Heart right ventricle (tissue), 16 donors: ENCODE data around the gene NMT1. TPM values are rescaled to one million over a fixed set of nuclear protein-coding genes. Genes with fewer than 3 reads are reported as not detected.

ENCODE experiments used
- ATAC-seq, 8 donors: fragments of 200-7000 bp; cut with Tn5 transposase; one replicate each; pipeline ENCODE4 v1.9.1; 2020; ENCODE audit warnings: mild to moderate bottlenecking in 8 of 8, moderate library complexity in 8 of 8, moderate number of reproducible peaks in 1 of 8
- DNase-seq, 2 donors: peaks; one replicate each; pipeline ENCODE4 v3.0.0-alpha.2; 2020
- H3K27ac ChIP-seq, 10 donors: fragments of 200-600 bp; sonication (generic) in 2 of 10; one replicate each; pipeline versions ENCODE4 v1.5.0 to v1.8.0; 2020 to 2022; ENCODE audit warnings: mild to moderate bottlenecking in 3 of 10
- H3K27me3 ChIP-seq, 7 donors: fragments of 200-600 bp; one replicate each; pipeline ENCODE4 v1.8.0; 2021 to 2022; ENCODE audit warnings: mild to moderate bottlenecking in 2 of 7
- H3K36me3 ChIP-seq, 9 donors: fragments of 200-600 bp; sonication (generic) in 1 of 9; one replicate each; pipeline versions ENCODE4 v1.5.0 to v1.8.0; 2020 to 2022; ENCODE audit warnings: mild to moderate bottlenecking in 2 of 9
- H3K4me1 ChIP-seq, 9 donors: fragments of 200-600 bp; sonication (generic) in 1 of 9; one replicate each; pipeline versions ENCODE4 v1.5.0 to v1.8.0; 2020 to 2022; ENCODE audit warnings: mild to moderate bottlenecking in 4 of 9
- H3K4me3 ChIP-seq, 10 donors: fragments of 200-600 bp; sonication (generic) in 2 of 10; one replicate each; pipeline versions ENCODE4 v1.5.0 to v1.8.0; 2020 to 2022; ENCODE audit warnings: mild to moderate bottlenecking in 7 of 10, moderate library complexity in 2 of 10
- H3K9me3 ChIP-seq, 11 donors: fragments of 200-600 bp in 10 of 11; sonication (generic) in 2 of 11; one replicate each; pipeline versions ENCODE4 v1.5.0 to v1.8.0; 2013 to 2022; ENCODE audit warnings: mild to moderate bottlenecking in 2 of 11, control low read depth in 1 of 11, moderate library complexity in 1 of 11
- WGBS, 2 donors: extraction: QIAGEN DNeasy Blood & Tissue Kit; methylation state at CpG; one replicate each; pipeline ENCODE4 v1.1.7; 2013; ENCODE audit warnings: inconsistent platforms in 1 of 2; 5-methylcytosine and 5-hydroxymethylcytosine counted together
- intact Hi-C, 10 donors: fragments of 100-400 bp; cut with DNase I; formaldehyde crosslinking; loops; one replicate each; pipeline versions ENCODE4 v1.11.1 to v1.14.2; 2022
- polyA plus RNA-seq, 2 donors: library from polyadenylated mRNA; stranded (reverse); fragments of 200-250 nt; gene quantifications; one replicate each; pipeline ENCODE4 v1.2.3, GENCODE V29; 2013
- total RNA-seq, 10 donors: library from RNA; stranded (reverse); fragmentation: NEBNext Ultra II Directional in 3 of 10; extraction: Animal tissue kit (Norgen Biotek cat#: 25700) in 3 of 10; gene quantifications; one replicate each; pipeline versions ENCODE4 v1.2.1 to v1.2.4, GENCODE V29; 2021 to 2023
- TF ChIP-seq, protein P1 (sequence below), 9 donors: fragments of 200-600 bp; sonication (generic) in 2 of 9; IDR thresholded peaks; one replicate each; pipeline versions ENCODE4 v1.5.0 to v1.8.0; 2021 to 2022; ENCODE audit warnings: antibody characterized with exemption in 9 of 9, mild to moderate bottlenecking in 5 of 9, moderate library complexity in 1 of 9
- donor health status: Arrhythmogenic right ventricular cardiomyopathy.
- donor health status: ischemic (EF 13 %, LVEDD 7.1; RV severe dilation, severe dysfunction).
- donor health status: healthy with polysubstance abuse.
- donor health status: DM: no; HTN: yes; CAD: no.
- donor health status: DM: no; HTN: no; CAD: no.
- donor health status: ischemic (EF 25% LVEDD 6.9; RV normal size, moderate dysfunction).
- donor health status: ischemic (EF 25% LVEDD 5.7; RV mildly dilated, moderate dysfunction).
- donor health status: healthy.
- donor health status: DM: yes; HTN: yes; CAD: no.
- donor health status: Ischemic cardiomyopathy.
- donor health status: ischemic (EF 35%, LVEDD 5.7; RV mildly dilated, moderate dysfunction).
- donor health status: nonischemic (EF 11% LVEDD 7.7; RV severe dilation, severe dysfunction).
- donor health status: DM: yes; HTN: yes; CAD: no.
- donor health status: PGD.
- donor health status: ischemic (EF 29% LVEDD 5.4; RV normal size, mild dysfunction).
- donor health status: nonischemic (EF 23%, LVEDD 6.1; RV moderate dilation, normal function).

Gene NMT1
- total and polyA plus RNA-seq, 12 donors: 40.9 to 110 (median 72.6) TPM

DNA sequence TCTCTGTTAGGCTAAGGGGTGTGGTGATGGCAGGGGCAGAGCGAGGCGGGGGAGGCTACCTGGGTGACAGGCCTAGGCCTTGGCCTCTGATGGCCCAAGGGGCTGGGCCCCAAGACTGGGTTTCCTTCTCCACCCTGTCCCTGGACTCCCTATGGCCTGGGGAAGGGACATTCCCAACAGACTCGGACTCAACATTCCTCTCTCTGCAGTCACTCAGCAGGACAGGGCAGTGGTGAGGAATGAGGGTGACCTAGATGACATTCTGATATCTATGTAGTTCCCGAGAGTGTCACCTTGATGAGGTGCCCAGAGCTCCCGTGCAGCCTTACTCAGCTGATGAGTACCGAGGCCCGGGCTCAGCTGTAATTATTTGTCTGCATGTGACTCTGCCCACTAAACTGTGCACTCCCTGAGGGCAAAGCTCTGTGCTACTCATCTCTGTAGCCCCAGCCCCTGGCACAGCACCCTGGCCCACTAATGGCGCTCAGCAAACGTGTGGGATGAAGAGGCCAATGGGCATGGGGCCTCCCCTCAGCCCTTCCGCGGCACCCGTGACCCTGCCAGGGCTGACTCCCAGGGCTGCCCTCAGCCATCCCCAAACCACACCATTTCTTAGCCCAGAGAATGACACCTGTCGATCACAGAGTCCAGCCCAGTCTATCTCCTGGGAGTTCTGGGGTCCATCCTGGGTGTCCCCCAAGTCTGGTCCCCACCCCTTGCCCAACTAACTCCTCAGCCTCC is 69.0 kb downstream of the NMT1 start:
- no peaks in the 10 kb centered on the region for H3K9me3 ChIP-seq
- TF ChIP-seq, protein P1, sequence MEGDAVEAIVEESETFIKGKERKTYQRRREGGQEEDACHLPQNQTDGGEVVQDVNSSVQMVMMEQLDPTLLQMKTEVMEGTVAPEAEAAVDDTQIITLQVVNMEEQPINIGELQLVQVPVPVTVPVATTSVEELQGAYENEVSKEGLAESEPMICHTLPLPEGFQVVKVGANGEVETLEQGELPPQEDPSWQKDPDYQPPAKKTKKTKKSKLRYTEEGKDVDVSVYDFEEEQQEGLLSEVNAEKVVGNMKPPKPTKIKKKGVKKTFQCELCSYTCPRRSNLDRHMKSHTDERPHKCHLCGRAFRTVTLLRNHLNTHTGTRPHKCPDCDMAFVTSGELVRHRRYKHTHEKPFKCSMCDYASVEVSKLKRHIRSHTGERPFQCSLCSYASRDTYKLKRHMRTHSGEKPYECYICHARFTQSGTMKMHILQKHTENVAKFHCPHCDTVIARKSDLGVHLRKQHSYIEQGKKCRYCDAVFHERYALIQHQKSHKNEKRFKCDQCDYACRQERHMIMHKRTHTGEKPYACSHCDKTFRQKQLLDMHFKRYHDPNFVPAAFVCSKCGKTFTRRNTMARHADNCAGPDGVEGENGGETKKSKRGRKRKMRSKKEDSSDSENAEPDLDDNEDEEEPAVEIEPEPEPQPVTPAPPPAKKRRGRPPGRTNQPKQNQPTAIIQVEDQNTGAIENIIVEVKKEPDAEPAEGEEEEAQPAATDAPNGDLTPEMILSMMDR (IDR thresholded peaks at IDR 0.05): no peak
- H3K27ac ChIP-seq: peak overlapping the region in 9 of 10 donors; percentile 59 to 97 (median 88)
- no peak for DNase-seq
- peaks cover 34 to 68% (median 58%) of the 10 kb centered on the region in 9 donors for H3K4me1 ChIP-seq
- peak overlapping the region in 1 of 10 donors; percentile 97 for H3K4me3 ChIP-seq
- WGBS, 2 donors: 54 to 64% methylated on average over 13 of the region's 13 CpGs
- ATAC-seq: peak in 1 of 8 donors; percentile 1
- no peaks in the 10 kb centered on the region for H3K36me3 ChIP-seq
- H3K27me3 ChIP-seq: no peaks in the 10 kb centered on the region
- intact Hi-C loops: loop anchor here in 6 of 10 donors (2.0 to 10.0 kb wide), 8 partner anchors 15 to 355 kb away; partner anchors contain the start of gene NMT1 (in 1 of the 6)

DNA sequence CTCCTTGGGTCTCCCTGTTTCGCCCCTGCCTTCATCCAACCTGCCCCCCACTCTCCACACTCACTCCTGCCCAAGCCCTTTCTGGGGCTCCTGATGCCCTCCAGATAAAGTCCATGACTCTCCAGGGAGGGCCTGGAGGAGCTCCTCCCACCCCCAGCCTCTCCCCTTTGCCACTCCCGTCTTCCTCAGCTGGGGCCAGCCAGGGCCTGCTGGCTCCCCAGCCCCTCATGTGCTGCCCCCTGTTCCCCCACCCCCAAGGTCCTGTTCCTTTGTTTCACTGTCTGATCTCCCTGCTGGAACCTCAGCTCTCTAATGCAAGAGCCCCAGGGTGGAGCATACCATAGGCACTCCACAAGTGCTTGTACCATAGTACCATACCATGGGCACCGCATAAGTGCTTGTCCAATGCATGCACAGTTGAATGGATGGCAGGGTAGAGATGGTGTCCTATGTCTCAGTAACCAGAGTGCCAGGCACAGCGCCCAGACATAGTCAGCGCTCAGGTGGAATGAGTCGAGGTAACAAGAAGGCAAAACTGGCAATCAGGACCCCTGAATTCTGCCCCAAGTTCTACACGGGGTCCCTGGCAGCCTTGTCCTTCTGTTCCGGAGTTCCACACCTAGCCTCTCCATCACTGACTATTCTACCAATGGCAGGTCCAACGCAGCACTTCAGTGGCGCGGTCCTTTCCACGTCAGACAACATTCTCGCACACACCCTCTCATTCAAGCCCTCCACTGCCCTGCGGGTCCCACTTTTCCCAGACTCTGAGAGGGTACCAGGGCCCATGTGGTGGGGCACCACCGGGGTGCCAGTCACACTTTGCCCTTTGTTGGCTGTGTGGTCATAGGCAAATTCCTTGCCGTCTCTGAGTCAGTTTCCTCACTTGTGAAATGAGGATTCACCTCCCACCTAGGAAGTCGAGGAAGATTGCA is 69.8 kb downstream of the NMT1 start:
- Histone ChIP-seq H3K27me3 (no peaks in the 10 kb centered on the region), H3K9me3 (no peaks in the 10 kb centered on the region), H3K4me1 (peaks cover 34 to 72% (median 63%) of the 10 kb centered on the region in 9 donors), H3K36me3 (no peaks in the 10 kb centered on the region), H3K4me3 (peak overlapping the region; percentile 76 to 100 (median 96)), H3K27ac (peak overlapping the region in 9 of 10 donors; percentile 80 to 99 (median 98))
- WGBS, 2 donors: 84 to 89% methylated on average over 17 of the region's 17 CpGs
- DNase-seq (no peak), ATAC-seq (no peak)
- TF ChIP-seq, protein P1 (IDR thresholded peaks at IDR 0.05): no peak
- intact Hi-C loops: loop anchor here in 6 of 10 donors (2.0 to 10.0 kb wide), 7 partner anchors 16 to 354 kb away; partner anchors contain the start of gene NMT1 (in 1 of the 6)

DNA sequence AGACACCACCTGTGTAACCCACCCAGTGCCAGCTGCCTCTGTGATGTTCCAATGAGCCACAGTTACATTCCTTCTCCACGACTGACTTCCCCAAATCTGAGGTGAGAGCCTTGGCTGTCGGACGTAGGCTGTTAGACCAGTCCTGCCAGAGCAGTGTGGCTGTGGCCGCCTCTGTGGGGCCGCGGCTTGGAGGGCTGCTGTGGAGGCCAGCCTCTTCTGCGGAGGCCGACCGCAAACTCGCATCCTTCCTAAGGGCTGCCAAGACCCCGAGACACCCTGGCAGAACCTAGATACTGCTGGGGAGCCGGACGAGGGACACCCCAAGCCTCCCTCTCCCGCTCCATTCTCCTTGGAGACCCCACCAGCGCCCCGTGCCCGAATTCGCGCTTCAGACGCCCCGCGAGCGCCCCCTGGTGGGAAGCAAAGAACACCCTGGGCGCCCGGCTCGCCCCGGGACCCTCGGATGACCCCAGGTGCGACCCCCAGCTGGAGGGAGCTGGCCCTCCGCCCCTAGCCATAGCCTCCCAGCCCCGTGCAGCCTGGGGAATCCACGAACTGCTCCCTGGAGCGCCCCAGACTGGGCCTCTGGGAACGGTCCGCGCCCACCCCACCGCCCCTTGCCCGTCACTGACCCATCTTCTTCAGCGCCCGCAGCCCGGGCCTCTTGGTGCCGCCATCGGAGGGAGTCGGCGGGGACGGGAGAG is 70.7 kb downstream of the NMT1 start:
- Histone ChIP-seq H3K36me3 (no peaks in the 10 kb centered on the region), H3K9me3 (no peaks in the 10 kb centered on the region), H3K27me3 (no peaks in the 10 kb centered on the region), H3K4me1 (peaks cover 41 to 75% (median 68%) of the 10 kb centered on the region in 9 donors), H3K27ac (peak overlapping the region; percentile 90 to 99 (median 98)), H3K4me3 (peak overlapping the region; percentile 76 to 100 (median 96))
- peak in 1 of 8 donors; percentile 0 for ATAC-seq
- TF ChIP-seq, protein P1 (IDR thresholded peaks at IDR 0.05): peak; percentile 88 to 98 (median 94)
- WGBS, 2 donors: 9% methylated on average over 46 of the region's 46 CpGs
- intact Hi-C loops: loop anchor here in 6 of 10 donors (1.0 to 10.0 kb wide), 11 partner anchors 17 to 357 kb away; partner anchors contain the start of gene NMT1 (in 1 of the 6)
- DNase-seq: peak; percentile 53 to 70
